ENCODE data around the gene CBY1. TPM values are rescaled to one million over a fixed set of nuclear protein-coding genes. Genes with fewer than 3 reads are reported as not detected.

CBY1 gene
- total and polyA plus RNA-seq, 9 of the 15 experiments (the other 6 are each of a cell fraction or from before 2014, with no cell fraction given), result 5.7 to 19.7 (median 10.8) TPM

DNA sequence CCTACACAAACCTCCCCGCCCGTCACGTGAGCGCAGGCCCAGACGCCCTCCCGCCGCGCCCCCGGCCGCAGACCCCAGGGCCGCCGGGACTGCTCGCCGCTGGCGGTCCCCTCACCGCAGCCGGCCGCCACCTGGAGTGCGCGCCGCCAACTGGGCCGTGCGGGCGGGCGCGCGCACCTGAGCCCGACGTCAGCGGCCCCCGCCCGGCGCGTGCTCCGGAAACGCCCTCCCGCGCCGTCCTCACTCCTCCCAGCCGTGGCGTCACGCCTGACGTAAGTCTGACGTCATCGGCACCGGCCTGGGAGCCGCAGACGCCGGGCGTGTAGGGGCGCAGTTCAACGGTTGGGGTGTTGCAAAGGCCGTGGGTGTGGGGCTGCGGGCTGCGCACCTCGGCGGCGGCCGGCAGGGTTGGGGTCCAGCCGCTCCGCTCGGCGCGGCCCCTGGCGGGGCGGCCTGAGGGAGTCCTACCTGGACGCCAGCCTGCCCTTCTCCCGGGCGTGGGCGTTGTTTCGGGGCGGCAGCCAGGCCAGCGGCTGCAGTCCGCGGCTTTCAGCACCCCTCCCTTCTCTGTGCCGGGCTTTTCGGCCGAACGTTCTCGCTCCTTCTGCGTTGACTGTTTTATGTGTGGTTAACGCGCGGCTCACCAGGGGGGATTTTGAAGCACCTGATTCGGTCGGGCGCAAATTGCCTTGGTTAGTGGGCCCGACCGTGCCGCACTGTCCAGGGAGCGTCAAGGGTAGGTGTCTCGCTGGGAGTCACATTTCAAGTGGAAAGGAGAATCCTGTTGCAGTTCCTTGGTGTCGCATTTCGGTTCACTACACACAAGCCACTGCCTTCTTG is 44.6 kb downstream of the CBY1 start, which contains the start of gene JOSD1 (continued):
- TF ChIP-seq PHF8 (IDR thresholded peaks at IDR 0.05; ENCODE audit: borderline replicate concordance, low read length) (peak; percentile 75; the same call in 1 of the 2 replicates), KHSRP (IDR thresholded peaks at IDR 0.05) (peak; percentile 90), SMC3 (conservative IDR thresholded peaks at IDR 0.05; ENCODE audit: insufficient read depth, low read depth, low read length) (no peak), MCM2 (IDR thresholded peaks at IDR 0.05; ENCODE audit: low read depth) (no peak), KAT8 (IDR thresholded peaks at IDR 0.05; ENCODE audit: low read depth) (no peak), ZNF431 (CRISPR knock-in tag; IDR thresholded peaks at IDR 0.05) (peak; percentile 24; the same call in 1 of the 2 replicates), RNF219 (CRISPR knock-in tag; IDR thresholded peaks at IDR 0.05) (no peak), NBN (IDR thresholded peaks at IDR 0.05; ENCODE audit: low read depth) (0 out of 2 replicates have a peak, but pooled peaks have one; percentile 22), REST (IDR thresholded peaks at IDR 0.05; ENCODE audit: borderline replicate concordance) (no peak), REST (CRISPR knock-in tag; IDR thresholded peaks at IDR 0.05; ENCODE audit: low read depth) (peak; percentile 23; the same call in 1 of the 2 replicates), ZNF408 (CRISPR knock-in tag; IDR thresholded peaks at IDR 0.05; ENCODE audit: low read depth) (no peak), TBP (optimal IDR thresholded peaks at IDR 0.05; ENCODE audit: low read depth, low read length) (peak; percentile 61), ASH1L (IDR thresholded peaks at IDR 0.05; ENCODE audit: borderline replicate concordance, low read depth, partially characterized antibody) (no peak), ZNF644 (tag; IDR thresholded peaks at IDR 0.05; ENCODE audit: low read depth) (no peak; the same call in 1 of the 2 replicates), TRIM28 (IDR thresholded peaks at IDR 0.05) (no peak), ELF4 (CRISPR knock-in tag; IDR thresholded peaks at IDR 0.05) (no peak)
- TF ChIP-seq, protein P1, sequence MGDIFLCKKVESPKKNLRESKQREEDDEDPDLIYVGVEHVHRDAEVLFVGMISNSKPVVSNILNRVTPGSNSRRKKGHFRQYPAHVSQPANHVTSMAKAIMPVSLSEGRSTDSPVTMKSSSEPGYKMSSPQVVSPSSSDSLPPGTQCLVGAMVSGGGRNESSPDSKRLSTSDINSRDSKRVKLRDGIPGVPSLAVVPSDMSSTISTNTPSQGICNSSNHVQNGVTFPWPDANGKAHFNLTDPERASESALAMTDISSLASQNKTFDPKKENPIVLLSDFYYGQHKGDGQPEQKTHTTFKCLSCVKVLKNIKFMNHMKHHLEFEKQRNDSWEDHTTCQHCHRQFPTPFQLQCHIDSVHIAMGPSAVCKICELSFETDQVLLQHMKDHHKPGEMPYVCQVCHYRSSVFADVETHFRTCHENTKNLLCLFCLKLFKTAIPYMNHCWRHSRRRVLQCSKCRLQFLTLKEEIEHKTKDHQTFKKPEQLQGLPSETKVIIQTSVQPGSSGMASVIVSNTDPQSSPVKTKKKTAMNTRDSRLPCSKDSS (IDR thresholded peaks at IDR 0.05; ENCODE audit: low read depth, partially characterized antibody), result no peak
